ENCODE results near the gene HMGB2. TPM values are rescaled to one million over a fixed set of nuclear protein-coding genes. Genes with fewer than 3 reads are reported as not detected.
A peak's percentile ranks its signal among the peaks of the same experiment; 100 is the strongest.

HMGB2 gene
- total RNA-seq, 1 donor from 2014 or later, result 54.1 TPM

DNA sequence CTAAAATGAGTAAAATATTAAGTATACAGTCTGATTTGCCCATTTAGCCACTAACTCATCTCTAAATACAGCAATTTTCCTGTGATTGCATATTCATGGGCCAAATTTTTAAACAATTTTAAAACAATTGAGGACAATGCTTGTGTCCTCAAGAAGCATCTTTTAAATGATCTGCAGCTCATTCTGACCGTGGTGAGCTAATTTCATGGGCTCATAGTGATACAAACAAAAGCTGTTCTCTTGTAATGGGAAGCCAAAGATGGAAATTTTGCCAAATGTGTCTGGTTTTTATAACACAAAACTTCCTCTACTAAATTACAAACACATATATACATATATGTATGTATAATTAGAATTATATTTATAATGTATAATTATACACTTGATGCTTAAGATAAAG, 39.7 kb downstream of the HMGB2 start:
- ATAC-seq, result no peak

DNA sequence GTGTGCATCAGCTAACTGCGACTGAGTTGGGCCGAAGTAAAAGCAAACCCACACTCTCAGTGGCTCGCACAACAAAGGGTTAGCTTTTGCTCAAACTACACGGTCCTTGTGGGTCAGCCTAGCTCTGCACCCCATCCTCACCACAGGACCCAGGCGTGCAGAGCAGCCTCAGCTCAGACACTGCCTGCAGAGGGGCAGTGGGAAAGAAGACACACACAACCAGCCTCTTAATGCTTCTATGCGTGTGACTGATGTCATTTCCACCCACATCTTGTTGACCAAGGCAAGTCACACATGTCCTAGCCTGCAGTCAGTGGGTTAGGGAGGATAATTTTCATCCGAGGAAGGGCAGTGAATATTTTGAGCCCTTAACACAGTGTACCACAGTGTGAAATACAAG, 40.5 kb downstream of the HMGB2 start:
- no peak for DNase-seq (ENCODE audit: low spot score)
- ATAC-seq, result no peak
- intact Hi-C loops (cut with DNase I), result no loop called here

More for the DNA sequence above, 39.7 kb downstream of the HMGB2 start:
- intact Hi-C loops (cut with DNase I), result no loop called here
- DNase-seq (ENCODE audit: low spot score), result no peak

GRCh38 chr4:173291899-173292298, 42.3 kb downstream of the HMGB2 start:
- DNase-seq (ENCODE audit: low spot score) (no peak), ATAC-seq (no peak)
- intact Hi-C loops (cut with DNase I), result no loop called here

DNA sequence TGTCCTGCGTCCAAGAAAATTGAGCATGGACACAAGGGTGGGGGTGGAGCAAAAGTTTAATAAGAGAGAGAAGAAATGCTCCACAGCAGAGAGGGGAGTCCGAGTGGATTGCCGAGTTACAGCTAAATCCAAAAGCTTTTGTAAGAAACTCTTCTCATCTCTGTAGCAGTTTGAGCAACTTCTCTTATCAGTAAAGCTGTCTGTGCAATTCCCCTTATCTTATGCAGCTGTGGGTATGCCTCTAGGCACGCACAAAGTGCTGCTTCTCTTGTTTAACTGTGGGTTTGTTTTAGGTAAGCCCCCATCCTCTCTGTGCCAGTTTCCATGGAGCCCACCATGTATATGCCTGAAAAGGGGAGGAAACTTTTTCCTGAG, 44.8 kb downstream of the HMGB2 start:
- DNase-seq (ENCODE audit: low spot score) (no peak), ATAC-seq (no peak)
- intact Hi-C loops (cut with DNase I), result no loop called here

DNA sequence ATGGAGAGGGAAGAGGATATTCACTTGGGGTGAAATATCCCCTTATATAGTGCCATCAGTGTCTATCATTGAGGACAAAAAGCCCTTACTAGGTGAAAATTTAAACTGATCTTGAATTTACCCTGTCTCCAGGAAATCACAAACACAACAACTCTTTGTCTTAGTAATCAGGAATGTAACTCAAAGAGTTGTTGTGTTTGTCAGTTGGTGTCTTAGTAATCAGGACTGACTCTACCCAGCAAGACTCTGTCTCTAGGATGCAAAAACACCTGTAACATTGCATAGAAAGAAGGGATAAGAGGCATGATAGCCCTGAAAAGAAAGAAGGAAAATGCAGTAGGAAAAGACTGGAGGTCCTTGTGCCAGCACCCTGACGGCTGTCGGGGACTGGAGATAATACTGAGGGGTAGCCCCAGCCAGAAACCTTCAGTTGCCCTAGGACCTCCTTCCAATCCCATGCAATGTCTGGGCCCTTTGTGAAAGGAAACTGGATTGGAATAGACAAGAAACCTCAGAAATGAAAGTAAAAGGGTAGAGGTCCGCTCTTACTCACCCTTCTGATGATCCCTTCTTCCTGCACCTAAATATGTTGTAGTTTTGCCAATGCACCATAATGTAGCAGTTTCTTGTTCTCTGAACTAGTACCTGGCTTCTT, 45.3 kb downstream of the HMGB2 start:
- DNase-seq (ENCODE audit: low spot score), result no peak
- intact Hi-C loops (cut with DNase I), result no loop called here
- ATAC-seq, result no peak

- no peak for ATAC-seq
- DNase-seq (ENCODE audit: low spot score), result peak; percentile 70
- intact Hi-C loops (cut with DNase I), result no loop called here
Observed at GRCh38 chr4:173288296-173288695, 45.9 kb downstream of the HMGB2 start.

- intact Hi-C loops (cut with DNase I), result no loop called here
- DNase-seq (ENCODE audit: low spot score) (no peak), ATAC-seq (no peak)
Observed at GRCh38 chr4:173287486-173287885, 46.7 kb downstream of the HMGB2 start.

DNA sequence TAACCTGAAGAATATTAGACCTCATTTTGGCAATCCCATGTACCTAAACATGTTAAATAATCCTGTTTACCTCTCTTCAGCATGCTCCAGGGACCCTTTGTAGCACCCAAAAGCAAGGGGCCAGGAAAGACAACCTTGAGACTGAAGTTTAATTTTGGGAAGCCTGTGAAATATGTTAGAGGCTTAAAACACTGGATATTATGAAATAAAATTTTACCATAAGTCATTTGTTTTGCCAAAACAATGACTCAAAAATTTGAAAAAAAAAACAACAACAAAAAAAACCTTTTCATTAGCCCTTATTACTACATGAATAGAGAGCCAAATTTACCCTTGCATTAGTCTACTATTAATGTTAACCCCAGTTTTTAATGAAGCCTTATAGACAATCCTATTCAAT, 49.7 kb downstream of the HMGB2 start:
- ATAC-seq (no peak), DNase-seq (ENCODE audit: low spot score) (no peak)
- intact Hi-C loops (cut with DNase I), result no loop called here

GRCh38 chr4:173282626-173283025, 51.5 kb downstream of the HMGB2 start:
- no peak for DNase-seq (ENCODE audit: low spot score)
- intact Hi-C loops (cut with DNase I), result no loop called here
- no peak for ATAC-seq

DNA sequence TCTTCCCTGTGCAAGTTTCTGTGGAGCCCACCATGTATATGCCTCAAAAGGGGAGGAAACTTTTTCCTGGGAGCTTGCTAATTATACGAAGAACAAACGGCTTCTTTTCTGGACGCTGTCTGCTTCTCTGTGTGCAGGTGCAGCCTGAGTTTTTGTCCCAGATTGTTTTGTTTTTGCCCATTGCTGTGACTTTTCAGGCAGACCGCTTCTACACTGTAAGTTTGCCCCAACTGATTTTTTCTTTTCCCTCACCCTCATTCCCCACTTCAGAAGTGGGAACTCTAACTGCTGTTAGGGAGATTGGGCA, 51.9 kb downstream of the HMGB2 start:
- intact Hi-C loops (cut with DNase I), result no loop called here
- ATAC-seq, result no peak
- DNase-seq (ENCODE audit: low spot score), result no peak

DNA sequence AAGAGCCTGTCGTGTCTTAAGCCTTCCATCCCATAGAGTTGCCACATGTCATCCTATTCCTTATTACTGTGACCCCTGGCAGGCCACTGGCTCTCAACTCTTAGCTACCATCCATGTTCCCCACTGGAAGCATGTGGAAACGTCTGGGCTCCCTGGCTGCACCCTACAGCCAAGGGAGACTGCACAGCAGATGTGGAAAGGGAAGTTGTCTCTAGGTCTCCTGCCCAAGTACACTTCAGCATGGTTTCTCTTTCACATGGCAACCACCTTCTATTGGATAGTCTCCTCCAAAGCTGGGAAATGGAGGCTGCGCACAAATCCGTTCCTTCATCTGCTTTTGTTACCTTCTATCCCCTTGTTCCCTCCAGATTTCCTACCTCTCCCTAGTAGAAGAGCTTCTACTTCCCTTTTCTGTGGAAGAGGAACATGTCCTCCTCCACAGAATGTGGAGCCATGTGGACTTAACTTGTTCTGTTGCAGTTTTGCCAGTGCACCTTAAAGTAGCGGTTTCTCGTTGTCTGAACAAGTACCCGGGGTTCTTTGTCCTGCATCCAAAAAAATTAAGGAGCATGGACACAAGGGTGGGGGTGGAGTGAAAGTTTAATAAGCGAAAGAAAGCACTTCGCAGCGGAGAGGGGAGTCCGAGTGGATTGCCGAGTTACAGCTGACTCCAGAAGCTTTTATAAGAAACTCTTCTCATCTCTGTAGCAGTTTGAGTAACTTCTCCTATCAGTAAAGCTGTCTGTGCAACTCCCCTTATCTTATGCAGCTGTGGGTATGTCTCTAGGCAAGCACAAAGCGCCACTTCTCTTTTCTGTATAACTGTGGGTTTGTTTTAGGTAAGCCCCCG, 52.5 kb downstream of the HMGB2 start:
- DNase-seq (ENCODE audit: low spot score) (no peak), ATAC-seq (no peak)
- intact Hi-C loops (cut with DNase I), result no loop called here

Other genes with a start within 250 kb of the HMGB2 start
- gene GALNT7, start 165.5 kb downstream of the HMGB2 start, total RNA-seq, result 18.2 TPM
- gene SAP30, start 36.6 kb upstream of the HMGB2 start, total RNA-seq, result 15.4 TPM
- 1.5 TPM for gene SCRG1, start 64.8 kb upstream of the HMGB2 start, total RNA-seq
- 0.27 TPM for gene HAND2, start 195.9 kb upstream of the HMGB2 start, total RNA-seq

Measured in sciatic nerve (tissue), 2 donors.